Globus pallidus (tissue), 1 donor: ENCODE data around the gene TCEA2.
A peak's percentile ranks its signal among the peaks of the same experiment; 100 is the strongest.
"Not testable (repeated sequence)": the region's sequence is repeated elsewhere in the genome, so short reads cannot be mapped to it uniquely, and the experiment has no call there.

Experiments
- DNase-seq: peaks from one replicate; pipeline ENCODE4 v3.0.0-alpha.2; 2015; ENCODE audit warnings: low spot score

TCEA2 gene

GRCh38 chr20:64077876-64078551 is 15.0 kb downstream of the TCEA2 start:
- DNase-seq: no peak

DNA sequence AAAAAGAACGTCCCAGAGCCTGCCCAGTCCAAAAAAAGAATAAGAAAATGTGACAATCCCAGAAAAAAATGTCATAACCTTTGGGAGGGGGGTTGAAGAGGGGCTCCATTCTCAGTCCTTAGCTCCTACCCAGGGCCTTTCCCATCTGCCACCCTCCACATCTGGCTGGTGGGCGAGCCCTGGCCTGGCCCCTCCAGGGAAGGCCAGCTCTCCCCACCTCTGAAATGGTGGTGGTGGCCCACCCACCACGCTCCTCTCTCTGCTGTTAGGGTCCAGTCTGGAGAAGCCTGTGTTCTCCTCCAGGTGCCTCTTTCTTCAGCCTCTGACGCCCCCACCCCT is 15.9 kb downstream of the TCEA2 start:
- DNase-seq: no peak

DNA sequence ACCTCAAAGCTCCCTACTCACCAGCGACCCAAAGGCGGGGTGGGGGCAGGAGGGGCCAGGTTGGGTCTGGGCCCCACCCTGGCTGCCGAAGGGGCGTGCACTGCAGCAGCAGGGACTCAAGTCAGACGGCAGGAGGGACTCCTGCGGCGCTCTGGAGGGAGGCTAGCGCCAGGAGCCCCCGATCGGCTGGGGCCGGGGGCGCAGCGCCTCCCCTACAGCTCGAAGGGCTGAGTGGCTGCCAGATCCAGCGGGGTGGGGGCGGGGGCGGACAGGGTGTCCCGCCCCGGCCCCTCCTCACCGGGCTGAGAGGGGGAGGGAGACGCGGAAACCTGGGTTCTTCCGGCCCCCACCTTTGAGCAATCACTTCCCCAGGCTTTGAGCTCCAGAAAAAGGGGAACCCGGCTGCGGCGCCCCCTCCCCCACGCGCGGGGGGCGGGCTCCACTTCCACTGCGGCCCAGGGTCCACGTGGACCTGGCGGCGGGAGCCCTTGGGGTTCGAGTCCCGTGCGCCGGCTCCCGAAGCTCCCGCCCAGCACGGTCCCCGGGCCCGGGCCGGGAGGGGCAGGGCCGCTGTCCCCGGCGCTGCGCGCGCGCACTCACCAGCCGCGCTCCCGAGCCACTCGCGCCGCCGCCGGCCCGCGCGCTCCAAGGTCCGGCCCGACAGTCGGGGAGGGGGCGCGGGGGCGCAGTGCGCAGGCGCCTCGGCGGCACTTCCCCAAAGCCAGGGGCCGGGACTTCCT is 16.4 kb downstream of the TCEA2 start, which contains the start of gene RGS19:
TSS of gene RGS19 (minus strand) at position 246 of the 740 bp plus-strand sequence. CDS start 2,632 bp downstream, outside the sequence.
- peak; percentile 45 for DNase-seq

GRCh38 chr20:64080013-64080812 is 17.2 kb downstream of the TCEA2 start, which contains the start of gene OPRL1:
Gene OPRL1, plus strand, starts transcription at chr20:64080082. Its CDS starts 12,639 bp downstream, at chr20:64092721.
- no peak for DNase-seq

GRCh38 chr20:64080813-64081623 is 18.0 kb downstream of the TCEA2 start:
- DNase-seq: no peak

DNA sequence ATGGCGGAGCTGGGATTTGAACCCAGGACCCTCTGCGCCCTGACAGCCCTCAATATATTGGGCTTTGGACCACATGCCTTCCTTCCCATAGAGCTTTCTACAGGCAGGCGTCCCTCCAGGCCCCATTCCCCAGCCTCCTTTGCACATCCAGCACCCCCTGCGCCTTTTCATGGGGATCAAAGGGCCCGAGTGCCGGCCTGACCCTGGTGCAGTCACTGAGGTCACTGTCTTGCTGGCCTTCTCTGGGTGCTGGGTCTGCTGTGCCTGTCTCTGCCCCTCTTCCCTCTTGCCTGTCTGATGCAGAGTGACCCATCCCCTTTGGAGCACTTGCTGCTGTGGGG is 18.6 kb downstream of the TCEA2 start:
- no peak for DNase-seq

DNA sequence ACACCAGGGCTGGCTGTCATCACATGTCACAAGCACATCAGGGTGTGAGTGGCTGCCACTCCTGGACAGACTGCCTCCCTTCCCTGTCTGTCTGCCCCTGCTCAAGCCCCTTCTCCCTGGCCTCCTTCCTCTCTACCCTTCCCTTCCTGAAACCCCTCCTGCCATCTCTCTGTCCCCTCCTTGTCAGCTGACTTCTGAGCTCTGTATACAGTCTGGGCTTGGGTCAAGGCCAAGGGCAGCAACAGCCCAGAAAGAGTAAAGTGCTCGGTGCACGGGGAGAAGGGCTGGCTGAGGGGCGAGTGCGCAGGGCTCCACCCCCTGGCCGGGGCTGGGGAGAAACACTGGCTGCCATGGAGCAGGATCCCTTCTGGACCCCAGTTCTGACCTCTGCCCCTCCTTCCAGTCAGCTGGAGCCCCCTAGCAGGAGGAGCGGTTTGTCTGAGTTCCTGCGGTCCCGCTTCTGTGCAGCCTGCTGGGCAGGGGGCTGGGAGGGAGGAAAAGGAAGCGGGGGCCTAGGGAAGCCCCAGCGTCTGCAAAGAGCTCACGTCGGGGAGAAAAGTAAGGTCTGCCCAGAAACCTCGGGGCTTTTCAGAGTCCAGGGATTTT is 19.2 kb downstream of the TCEA2 start:
- no peak for DNase-seq

DNA sequence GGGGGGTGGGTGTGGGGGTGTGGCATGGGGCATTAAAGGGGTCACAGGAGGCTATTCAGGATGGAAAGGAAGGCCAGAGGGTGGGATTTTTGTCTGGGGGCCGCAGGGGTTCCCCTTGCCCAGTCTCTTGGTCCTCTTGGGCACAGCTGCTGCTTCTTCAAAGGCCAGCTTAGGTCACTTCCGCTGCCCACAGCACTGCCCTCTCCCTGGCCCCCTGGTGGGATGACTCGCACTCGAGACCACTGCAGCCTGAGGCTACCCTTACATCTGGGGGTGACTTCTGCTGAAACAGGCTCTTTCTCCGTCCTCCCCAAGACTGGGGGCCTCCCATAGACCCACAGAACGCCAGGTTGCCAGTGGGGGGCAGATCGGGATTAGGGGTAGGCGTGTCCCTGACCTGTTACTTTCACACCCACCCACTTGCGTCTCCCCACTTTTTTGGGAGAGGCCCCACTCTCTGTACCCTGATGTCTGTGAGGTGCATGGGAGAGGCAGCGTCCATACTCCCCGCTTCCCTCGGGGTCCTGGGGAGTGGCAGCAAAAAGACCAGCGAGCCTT is 19.9 kb downstream of the TCEA2 start:
- no peak for DNase-seq

GRCh38 chr20:64083378-64083803 is 20.4 kb downstream of the TCEA2 start:
- DNase-seq: peak; percentile 45

GRCh38 chr20:64083804-64084684 is 21.0 kb downstream of the TCEA2 start, which contains the start of gene LKAAEAR1:
Gene LKAAEAR1, minus strand, starts transcription at chr20:64084398. Its CDS starts 179 bp downstream, at chr20:64084219.
- no peak for DNase-seq

GRCh38 chr20:64084685-64085152 is 21.7 kb downstream of the TCEA2 start:
- DNase-seq: no peak

DNA sequence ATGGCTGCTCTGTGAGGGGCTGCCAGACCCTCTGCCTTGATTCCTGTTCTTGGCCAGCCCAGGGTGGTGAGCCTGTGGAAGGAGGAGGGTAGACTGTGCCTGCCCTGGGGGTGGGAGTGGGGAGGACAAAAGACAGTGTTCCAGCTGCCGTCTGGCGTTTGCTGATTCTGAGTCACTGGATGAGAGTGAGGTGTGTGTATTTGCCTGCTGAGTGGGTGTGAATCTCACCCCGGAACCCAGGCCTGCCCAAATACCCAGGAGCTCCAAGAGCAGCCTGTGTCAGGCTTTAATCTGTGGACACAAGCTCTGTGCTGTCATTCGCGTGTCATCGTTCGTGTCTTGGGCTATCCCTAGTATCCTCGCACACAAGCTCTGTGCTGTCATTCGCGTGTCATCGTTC is 23.8 kb downstream of the TCEA2 start:
- no peak for DNase-seq

GRCh38 chr20:64087226-64087825 is 24.3 kb downstream of the TCEA2 start:
- DNase-seq: not testable (repeated sequence)

DNA sequence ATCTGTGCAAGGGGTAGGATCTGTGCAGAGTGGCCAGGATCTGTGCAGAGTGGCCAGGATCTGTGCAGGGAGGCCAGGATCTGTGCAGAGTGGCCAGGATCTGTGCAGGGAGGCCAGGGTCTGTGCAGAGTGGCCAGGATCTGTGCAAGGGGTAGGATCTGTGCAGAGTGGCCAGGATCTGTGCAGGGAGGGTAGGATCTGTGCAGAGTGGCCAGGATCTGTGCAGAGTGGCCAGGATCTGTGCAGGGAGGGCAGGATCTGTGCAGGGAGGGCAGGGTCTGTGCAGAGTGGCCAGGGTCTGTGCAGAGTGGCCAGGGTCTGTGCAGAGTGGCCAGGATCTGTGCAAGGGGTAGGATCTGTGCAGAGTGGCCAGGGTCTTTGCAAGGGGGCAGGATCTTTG is 25.6 kb downstream of the TCEA2 start:
- not testable (repeated sequence) for DNase-seq

DNA sequence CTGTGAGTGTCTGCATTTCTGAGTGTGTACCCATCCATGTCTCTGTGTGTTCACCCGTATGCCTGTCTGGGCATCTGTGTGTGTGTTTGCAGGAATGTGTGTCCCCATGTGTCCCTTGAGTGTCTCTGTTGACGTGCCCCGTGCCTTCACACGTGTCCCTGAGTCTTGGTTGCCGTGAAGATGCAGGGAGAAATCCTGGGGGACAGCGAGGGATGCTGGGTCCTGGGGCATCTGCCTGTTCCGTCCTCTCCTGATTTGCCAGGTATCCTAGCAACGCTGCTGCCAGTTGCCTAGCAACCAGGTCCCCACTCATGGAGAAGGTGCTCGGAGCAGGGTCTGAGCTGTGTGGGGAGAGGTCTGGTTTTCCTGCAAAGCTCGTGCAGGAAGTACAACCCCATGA is 27.2 kb downstream of the TCEA2 start:
- DNase-seq: no peak

DNA sequence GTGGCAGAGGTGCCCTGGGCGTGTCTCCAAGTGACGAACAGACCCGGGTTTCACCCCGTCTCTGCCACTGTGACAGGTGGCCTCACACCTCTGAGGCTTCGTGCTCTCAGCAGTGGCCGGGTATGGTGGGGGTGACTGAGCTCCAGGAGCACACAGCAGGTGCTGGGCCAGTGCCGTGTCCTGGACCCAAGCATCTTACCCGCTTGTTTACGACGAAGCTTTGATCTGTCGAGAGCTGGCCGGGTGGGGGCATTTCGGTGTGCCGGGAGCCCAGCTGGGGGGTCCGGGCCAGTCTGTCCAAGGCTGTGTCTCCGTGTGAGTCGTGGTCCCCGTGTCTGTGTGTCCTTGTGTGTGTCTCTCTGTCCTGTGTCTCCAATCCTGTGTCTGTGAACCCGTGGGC is 28.3 kb downstream of the TCEA2 start:
- no peak for DNase-seq

GRCh38 chr20:64091770-64092169 is 28.8 kb downstream of the TCEA2 start:
- no peak for DNase-seq

DNA sequence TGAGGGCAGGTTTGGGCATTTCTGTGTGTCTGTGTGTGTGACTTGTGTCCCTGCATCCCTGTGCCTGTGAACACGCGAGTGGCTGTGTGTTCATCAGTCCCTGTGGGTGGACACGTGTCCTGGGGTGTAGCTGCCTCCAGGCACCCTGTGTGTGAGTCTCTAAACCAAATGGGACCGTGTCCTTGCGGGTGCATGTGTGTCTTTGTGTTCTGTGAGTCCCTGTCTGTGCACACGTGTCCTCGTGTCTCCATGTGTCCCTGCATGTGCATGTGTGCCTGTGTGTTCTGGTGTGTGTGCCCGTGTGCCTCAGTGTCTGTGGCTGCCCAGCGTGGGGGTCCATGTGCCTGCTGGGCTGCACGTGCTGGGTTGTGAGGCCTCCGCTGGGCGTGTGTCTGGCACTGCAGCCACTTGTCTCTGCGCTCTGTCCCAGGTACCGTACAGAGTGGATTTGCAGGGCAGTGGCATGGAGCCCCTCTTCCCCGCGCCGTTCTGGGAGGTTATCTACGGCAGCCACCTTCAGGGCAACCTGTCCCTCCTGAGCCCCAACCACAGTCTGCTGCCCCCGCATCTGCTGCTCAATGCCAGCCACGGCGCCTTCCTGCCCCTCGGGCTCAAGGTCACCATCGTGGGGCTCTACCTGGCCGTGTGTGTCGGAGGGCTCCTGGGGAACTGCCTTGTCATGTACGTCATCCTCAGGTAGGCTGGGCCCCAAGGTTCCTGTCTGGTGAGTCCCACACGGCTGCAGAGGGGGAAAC is 29.4 kb downstream of the TCEA2 start:
- DNase-seq: no peak
